ENCODE data around the gene RACGAP1. TPM values are rescaled to one million over a fixed set of nuclear protein-coding genes. Genes with fewer than 3 reads are reported as not detected.

The RACGAP1 gene
- total and polyA plus RNA-seq, 2 of the 8 experiments (the other 6 are each of a cell fraction or from before 2014, with no cell fraction given), result 18.0 to 66.3 TPM

GRCh38 chr12:49970658-49971057 lies 54.6 kb downstream of the RACGAP1 start (continued):
- TF ChIP-seq CHD7 (IDR thresholded peaks at IDR 0.05; ENCODE audit: insufficient replicate concordance, low read length) (no peak), PHF8 (conservative IDR thresholded peaks at IDR 0.05; ENCODE audit: low read depth, low read length) (no peak), EGR1 (IDR thresholded peaks at IDR 0.05; ENCODE audit: borderline replicate concordance, low read depth, low read length) (no peak), SP2 (IDR thresholded peaks at IDR 0.05; ENCODE audit: low read length) (no peak), CREB1 (IDR thresholded peaks at IDR 0.05) (no peak), RBBP5 (IDR thresholded peaks at IDR 0.05; ENCODE audit: borderline replicate concordance, low read depth, low read length) (no peak), SIX5 (IDR thresholded peaks at IDR 0.05; ENCODE audit: low read depth, low read length) (no peak), ASH2L (IDR thresholded peaks at IDR 0.05; ENCODE audit: low read length) (no peak), CHD2 (IDR thresholded peaks at IDR 0.05; ENCODE audit: low read length) (no peak), RFX5 (IDR thresholded peaks at IDR 0.05; ENCODE audit: borderline replicate concordance, low read depth, low read length) (no peak)
